Psoas muscle (tissue), 8 donors: ENCODE measurements around the gene RAB31. TPM values are rescaled to one million over a fixed set of nuclear protein-coding genes. Genes with fewer than 3 reads are reported as not detected.

Experiments
- ATAC-seq, 4 donors: fragments of 200-7000 bp; cut with Tn5 transposase; one replicate each; pipeline ENCODE4 v1.9.1; 2020; ENCODE audit warnings: moderate library complexity in 3 of 4, mild to moderate bottlenecking in 2 of 4
- DNase-seq, 2 donors: peaks; one replicate each; pipeline ENCODE4 v3.0.0-alpha.2; 2020
- H3K27ac ChIP-seq: fragments of 200-600 bp; one replicate; pipeline ENCODE4 v1.8.0; 2022
- H3K27me3 ChIP-seq, 3 donors: fragments of 200-600 bp in 1 of 3; one replicate each; pipeline versions ENCODE4 v1.6.1 to v1.8.0; 2013 to 2022; ENCODE audit warnings: low read length in 2 of 3, mild to moderate bottlenecking in 2 of 3, moderate library complexity in 1 of 3; ENCODE audit not compliant: insufficient read depth in 3 of 3
- H3K36me3 ChIP-seq, 2 donors: fragments of 200-600 bp in 1 of 2; one replicate each; pipeline versions ENCODE4 v1.6.1 to v1.8.0; 2013 to 2022; ENCODE audit warnings: low read depth in 1 of 2, mild to moderate bottlenecking in 1 of 2, moderate library complexity in 1 of 2; ENCODE audit not compliant: insufficient read depth in 1 of 2
- H3K4me1 ChIP-seq: fragments of 200-600 bp; one replicate; pipeline ENCODE4 v1.8.0; 2022
- H3K4me3 ChIP-seq: fragments of 200-600 bp; one replicate; pipeline ENCODE4 v1.8.0; 2022; ENCODE audit warnings: mild to moderate bottlenecking
- H3K9me3 ChIP-seq: fragments of 200-600 bp; one replicate; pipeline ENCODE4 v1.8.0; 2022
- WGBS, 3 donors: extraction: QIAGEN DNeasy Blood & Tissue Kit; methylation state at CpG; one replicate each; pipeline versions ENCODE4 v1.1.6 to v1.1.7; 2013; 5-methylcytosine and 5-hydroxymethylcytosine counted together
- intact Hi-C, 2 donors: fragments of 100-400 bp; cut with DNase I; formaldehyde crosslinking; loops; one replicate each; pipeline versions ENCODE4 v1.11.0 to v1.14.2; 2022
- polyA plus RNA-seq, 3 donors: library from polyadenylated mRNA; stranded (reverse); fragments of 200-250 nt; gene quantifications; one replicate each; pipeline ENCODE4 v1.2.3, GENCODE V29; 2013
- total RNA-seq, 4 donors: library from RNA; stranded (reverse); fragmentation: NEBNext Ultra II Directional in 2 of 4; extraction: Animal tissue kit (Norgen Biotek cat#: 25700) in 2 of 4; gene quantifications; one replicate each; pipeline versions ENCODE4 v1.2.1 to v1.2.4, GENCODE V29; 2021 to 2023
- TF ChIP-seq, protein P1 (sequence below): fragments of 200-600 bp; IDR thresholded peaks from one replicate; pipeline ENCODE4 v1.8.0; 2022; ENCODE audit warnings: antibody characterized with exemption
- donor health status: healthy with polysubstance abuse.
- donor health status: DM: no; HTN: no; CAD: no; lungs with moderate emphysema.
- donor health status: Bipolar disorder and iron deficiency.
- donor health status: healthy.
- donor health status: DM: yes; HTN: yes; CAD: no.
- donor health status: DM: no; HTN: no; CAD: no.
- donor health status: DM: no; HTN: no; CAD: no.
- donor health status: DM: yes; HTN: yes; CAD: no.

Gene RAB31
- total and polyA plus RNA-seq, 7 donors, result 2.2 to 8.9 (median 5.3) TPM

DNA sequence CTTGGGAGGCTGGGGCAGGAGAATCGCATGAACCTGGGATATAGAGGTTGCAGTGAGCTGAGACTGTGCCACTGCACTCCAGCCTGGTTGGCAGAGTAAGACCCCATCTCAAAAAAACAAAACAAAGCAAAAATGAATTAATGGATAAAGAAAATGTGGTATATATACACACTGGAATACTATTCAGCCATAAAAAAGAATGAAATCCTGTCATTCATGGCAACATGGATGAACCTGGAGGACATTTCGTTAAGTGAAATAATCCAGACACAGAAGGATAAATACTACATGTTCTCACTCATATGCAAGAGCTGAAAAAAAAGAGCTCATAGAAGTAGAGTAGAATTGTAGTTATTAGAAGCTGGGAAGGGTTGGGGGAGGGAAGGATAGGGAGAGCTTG is 80.8 kb downstream of the RAB31 start:
- intact Hi-C loops, result no loop called here
- Histone ChIP-seq H3K9me3 (no peaks in the 10 kb centered on the region), H3K36me3 (no peaks in the 10 kb centered on the region), H3K4me3 (no peak overlapping the region), H3K27ac (no peak overlapping the region), H3K27me3 (no peaks in the 10 kb centered on the region), H3K4me1 (no peaks in the 10 kb centered on the region)
- no peak for ATAC-seq
- WGBS, 3 donors, result 94 to 98% (median 94%) methylated on average over 2 of the region's 2 CpGs
- no peak for DNase-seq
- TF ChIP-seq, protein P1, sequence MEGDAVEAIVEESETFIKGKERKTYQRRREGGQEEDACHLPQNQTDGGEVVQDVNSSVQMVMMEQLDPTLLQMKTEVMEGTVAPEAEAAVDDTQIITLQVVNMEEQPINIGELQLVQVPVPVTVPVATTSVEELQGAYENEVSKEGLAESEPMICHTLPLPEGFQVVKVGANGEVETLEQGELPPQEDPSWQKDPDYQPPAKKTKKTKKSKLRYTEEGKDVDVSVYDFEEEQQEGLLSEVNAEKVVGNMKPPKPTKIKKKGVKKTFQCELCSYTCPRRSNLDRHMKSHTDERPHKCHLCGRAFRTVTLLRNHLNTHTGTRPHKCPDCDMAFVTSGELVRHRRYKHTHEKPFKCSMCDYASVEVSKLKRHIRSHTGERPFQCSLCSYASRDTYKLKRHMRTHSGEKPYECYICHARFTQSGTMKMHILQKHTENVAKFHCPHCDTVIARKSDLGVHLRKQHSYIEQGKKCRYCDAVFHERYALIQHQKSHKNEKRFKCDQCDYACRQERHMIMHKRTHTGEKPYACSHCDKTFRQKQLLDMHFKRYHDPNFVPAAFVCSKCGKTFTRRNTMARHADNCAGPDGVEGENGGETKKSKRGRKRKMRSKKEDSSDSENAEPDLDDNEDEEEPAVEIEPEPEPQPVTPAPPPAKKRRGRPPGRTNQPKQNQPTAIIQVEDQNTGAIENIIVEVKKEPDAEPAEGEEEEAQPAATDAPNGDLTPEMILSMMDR, result no peak

DNA sequence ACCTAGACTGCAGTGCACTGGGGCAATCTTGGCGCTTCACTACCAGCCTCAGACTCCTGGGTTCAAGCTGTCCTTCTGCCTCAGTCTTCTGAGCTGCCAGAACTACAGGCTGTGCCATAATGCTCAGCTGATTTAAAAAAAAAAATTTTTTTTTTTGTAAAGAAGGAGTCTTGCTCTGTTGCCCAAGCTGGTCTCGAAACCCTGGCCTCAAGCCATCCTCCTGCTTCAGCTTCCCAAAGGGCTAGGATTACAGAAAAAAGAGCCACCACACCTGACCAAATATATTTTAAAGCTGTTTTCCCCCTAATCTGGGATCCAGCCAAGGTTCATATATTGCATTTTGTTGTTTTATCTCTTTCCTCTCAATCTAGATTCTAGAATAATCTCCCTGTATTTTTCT is 82.2 kb downstream of the RAB31 start:
- H3K4me1 ChIP-seq, result no peaks in the 10 kb centered on the region
- H3K36me3 ChIP-seq, result no peaks in the 10 kb centered on the region
- H3K4me3 ChIP-seq, result no peak overlapping the region
- intact Hi-C loops, result no loop called here
- no peak for ATAC-seq
- no peak overlapping the region for H3K27ac ChIP-seq
- TF ChIP-seq, protein P1, result no peak
- H3K27me3 ChIP-seq, result no peaks in the 10 kb centered on the region
- no peaks in the 10 kb centered on the region for H3K9me3 ChIP-seq
- DNase-seq, result no peak
- 64 to 80% (median 69%) methylated on average over 2 of the region's 2 CpGs for whole genome bisulfite sequencing, 3 donors

DNA sequence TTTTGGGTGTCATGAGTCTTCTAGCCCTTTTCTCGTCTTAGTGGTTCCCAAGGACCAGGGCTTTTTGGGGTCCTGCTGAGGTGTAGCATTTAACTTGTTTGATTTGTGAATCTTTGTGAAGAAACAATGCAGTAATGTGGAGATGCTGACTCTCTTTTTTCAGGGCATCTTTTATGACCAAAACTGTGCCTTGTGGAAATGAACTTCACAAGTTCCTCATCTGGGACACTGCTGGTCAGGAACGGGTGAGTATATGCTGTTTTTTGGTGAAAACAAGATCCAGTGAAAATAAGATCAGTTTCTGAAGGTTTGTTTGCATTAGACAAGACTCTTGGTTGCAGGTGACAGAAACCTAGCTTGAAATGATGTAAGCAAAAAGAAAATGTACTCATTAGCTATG is 83.9 kb downstream of the RAB31 start:
- ATAC-seq (no peak), DNase-seq (no peak)
- Histone ChIP-seq H3K36me3 (no peaks in the 10 kb centered on the region), H3K4me1 (no peaks in the 10 kb centered on the region), H3K27ac (no peak overlapping the region), H3K27me3 (no peaks in the 10 kb centered on the region), H3K4me3 (no peak overlapping the region), H3K9me3 (no peaks in the 10 kb centered on the region)
- intact Hi-C loops, result no loop called here
- WGBS, 3 donors, result 91 to 96% (median 94%) methylated on average over 2 of the region's 2 CpGs
- TF ChIP-seq, protein P1, result no peak

DNA sequence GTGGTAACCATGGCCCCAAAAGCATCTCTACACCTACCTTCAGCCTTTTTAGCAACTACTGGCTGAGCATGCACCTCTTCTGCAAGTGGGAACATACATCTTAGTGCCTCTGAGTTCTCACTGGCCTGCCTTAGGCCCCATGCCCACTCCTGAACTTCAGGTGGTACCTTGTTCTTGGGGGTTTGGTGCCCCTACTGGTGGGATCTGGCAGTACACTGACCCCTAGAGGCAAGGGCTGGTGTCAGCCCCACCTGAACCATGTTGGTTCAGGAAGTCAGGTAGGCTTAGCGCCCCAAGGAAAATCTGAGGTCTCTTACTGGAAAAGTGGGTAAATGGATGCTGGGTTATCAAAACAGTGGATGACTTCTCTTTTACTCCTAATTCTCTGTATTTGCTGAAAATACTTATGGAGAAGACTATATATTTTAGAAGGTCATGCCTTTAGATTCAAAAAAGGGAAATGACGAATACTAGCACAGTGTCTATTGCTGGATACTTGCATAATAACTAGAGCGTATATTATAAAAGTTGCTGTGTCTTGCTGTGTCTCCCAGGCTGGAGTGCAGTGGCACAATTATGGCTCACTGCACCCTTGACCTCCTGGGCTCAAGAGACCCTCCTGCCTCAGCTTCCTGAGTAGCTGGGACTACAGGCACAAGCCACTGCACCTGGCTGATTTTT is 84.6 kb downstream of the RAB31 start:
- TF ChIP-seq, protein P1, result peak; percentile 33
- Histone ChIP-seq H3K27ac (no peak overlapping the region), H3K27me3 (no peaks in the 10 kb centered on the region), H3K4me1 (peaks cover 1% of the 10 kb centered on the region), H3K9me3 (no peaks in the 10 kb centered on the region), H3K36me3 (no peaks in the 10 kb centered on the region), H3K4me3 (no peak overlapping the region)
- intact Hi-C loops, result no loop called here
- no peak for DNase-seq
- no peak for ATAC-seq
- WGBS, 3 donors, result 91 to 96% (median 92%) methylated on average over 3 of the region's 3 CpGs

DNA sequence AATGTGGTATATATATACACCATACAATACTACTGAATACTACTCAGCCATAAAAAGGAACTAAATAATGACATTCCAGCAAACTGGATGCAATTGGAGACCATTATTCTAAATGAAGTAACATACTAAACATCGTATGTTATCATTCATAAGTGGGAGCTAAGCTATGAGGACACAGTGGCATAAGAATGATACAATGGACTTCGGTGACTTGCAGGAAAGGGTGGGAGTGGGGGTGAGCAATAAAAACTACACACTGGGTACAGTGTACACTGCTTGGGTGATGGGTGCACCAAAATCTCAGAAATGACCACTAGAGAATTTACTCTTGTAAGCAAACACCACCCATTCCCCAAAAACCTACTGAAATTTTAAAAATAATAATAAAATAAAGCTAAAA is 87.9 kb downstream of the RAB31 start:
- H3K4me1 ChIP-seq, result peaks cover 11% of the 10 kb centered on the region
- DNase-seq (no peak), ATAC-seq (no peak)
- no peak overlapping the region for H3K27ac ChIP-seq
- no peaks in the 10 kb centered on the region for H3K36me3 ChIP-seq
- H3K27me3 ChIP-seq, result no peaks in the 10 kb centered on the region
- no peaks in the 10 kb centered on the region for H3K9me3 ChIP-seq
- intact Hi-C loops, result no loop called here
- H3K4me3 ChIP-seq, result no peak overlapping the region
- TF ChIP-seq, protein P1, result no peak
- WGBS, 3 donors, result 81 to 85% (median 83%) methylated on average over 2 of the region's 2 CpGs
